Breast epithelium (tissue), 3 donors: ENCODE results near the gene BBS12.

Experiments
- POLR2A ChIP-seq: fragments of 450-650 bp; IDR thresholded peaks from one replicate; pipeline ENCODE4 v1.6.1; 2016; ENCODE audit warnings: antibody characterized with exemption, mild to moderate bottlenecking, moderate library complexity
- POLR2AphosphoS5 ChIP-seq, 3 donors: sonication (generic); formaldehyde crosslinking; IDR thresholded peaks; one replicate each; pipeline ENCODE4 v1.6.1; 2017; ENCODE audit warnings: antibody characterized with exemption in 3 of 3
- TF ChIP-seq, protein P1 (sequence below), 3 donors: fragments of 450-650 bp; IDR thresholded peaks; one replicate each; pipeline ENCODE4 v1.5.1; 2016 to 2017; ENCODE audit warnings: antibody characterized with exemption in 3 of 3, mild to moderate bottlenecking in 3 of 3, moderate library complexity in 3 of 3

DNA sequence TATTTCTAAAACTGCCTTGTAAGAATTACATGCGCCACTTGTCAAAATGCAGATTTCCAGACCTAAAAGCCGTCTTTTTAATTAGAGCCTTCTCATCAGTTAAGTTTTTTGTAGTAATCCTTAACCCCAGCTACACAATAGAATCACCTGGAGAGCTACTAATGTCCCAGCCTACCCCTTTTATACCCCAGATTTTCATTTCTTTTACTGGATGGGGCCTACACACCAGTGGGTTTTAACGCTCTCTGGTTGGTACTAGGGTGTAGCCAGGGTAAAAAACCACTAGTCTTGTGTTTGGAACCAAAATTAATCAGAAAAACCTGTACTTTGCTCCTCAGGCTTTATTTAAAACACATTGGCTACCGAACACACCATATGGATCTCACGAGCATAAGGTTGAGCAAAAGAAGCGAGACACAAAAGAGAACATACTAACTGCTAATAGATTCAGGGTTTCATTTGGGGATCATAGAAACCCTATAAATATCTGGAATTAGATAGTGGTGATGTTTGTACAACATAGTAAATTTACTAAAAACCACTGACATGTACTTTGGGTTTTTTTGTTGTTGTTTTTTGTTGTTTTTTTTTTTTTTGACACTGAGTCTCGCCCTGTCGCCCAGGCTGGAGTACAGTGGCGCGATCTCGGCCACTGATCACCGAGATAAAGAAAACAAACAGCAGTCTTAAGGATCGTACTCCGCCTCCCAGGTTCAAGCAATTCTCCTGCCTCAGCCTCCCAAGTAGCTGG, 30.6 kb downstream of the BBS12 start:
- TF ChIP-seq, protein P1, sequence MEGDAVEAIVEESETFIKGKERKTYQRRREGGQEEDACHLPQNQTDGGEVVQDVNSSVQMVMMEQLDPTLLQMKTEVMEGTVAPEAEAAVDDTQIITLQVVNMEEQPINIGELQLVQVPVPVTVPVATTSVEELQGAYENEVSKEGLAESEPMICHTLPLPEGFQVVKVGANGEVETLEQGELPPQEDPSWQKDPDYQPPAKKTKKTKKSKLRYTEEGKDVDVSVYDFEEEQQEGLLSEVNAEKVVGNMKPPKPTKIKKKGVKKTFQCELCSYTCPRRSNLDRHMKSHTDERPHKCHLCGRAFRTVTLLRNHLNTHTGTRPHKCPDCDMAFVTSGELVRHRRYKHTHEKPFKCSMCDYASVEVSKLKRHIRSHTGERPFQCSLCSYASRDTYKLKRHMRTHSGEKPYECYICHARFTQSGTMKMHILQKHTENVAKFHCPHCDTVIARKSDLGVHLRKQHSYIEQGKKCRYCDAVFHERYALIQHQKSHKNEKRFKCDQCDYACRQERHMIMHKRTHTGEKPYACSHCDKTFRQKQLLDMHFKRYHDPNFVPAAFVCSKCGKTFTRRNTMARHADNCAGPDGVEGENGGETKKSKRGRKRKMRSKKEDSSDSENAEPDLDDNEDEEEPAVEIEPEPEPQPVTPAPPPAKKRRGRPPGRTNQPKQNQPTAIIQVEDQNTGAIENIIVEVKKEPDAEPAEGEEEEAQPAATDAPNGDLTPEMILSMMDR (IDR thresholded peaks at IDR 0.05) = no peak
- TF ChIP-seq POLR2AphosphoS5 (IDR thresholded peaks at IDR 0.05) = no peak
- no peak for TF ChIP-seq POLR2A
